Measurements from ENCODE around the gene ATP6V0C.

DNA sequence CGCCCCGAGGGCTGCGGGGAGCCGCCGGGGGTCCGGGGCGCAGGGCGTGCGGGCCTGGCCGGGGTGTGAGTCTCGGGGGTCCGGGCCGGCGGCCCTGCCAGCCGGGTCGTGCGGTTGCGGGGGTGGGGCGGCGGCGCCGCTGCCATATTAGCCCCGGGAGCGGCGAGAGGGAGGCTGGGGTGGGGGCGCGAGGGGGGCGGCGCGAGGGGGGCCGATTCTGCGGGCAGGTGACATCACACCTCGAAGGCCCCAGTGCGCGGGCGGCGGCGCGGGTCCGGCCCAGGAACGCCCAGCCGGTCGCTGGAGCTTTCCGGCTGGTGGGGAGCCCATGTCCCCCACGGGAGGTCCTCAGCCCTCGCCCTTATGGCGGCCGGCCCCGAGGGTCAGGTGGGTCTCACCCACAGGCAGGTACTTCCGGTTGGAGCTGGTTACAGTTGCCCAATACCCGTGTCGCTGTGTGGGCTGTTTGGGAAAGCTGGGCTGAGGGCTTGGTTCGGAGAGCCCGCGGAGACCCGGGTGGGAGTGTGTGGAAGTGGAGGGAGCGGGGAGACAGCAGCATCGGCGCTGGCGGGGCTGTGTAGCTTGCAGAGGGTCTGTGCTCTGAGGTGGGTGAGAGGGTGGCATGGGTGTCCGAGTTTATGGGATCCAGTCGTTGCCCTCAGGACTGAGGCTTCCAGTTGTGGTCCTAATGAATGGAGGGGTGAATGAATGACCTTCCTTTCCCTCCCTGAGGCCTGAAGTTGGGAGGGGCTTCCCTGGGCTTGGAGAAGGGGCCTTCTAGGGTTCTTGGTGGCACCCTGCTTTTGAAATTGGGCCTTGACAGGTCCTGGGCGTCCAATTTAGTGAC lies 804 bp downstream of the ATP6V0C start:
- no peak for TF ChIP-seq EZH2 (IDR thresholded peaks at IDR 0.05; ENCODE audit: low read length)
- TF ChIP-seq, protein P1, sequence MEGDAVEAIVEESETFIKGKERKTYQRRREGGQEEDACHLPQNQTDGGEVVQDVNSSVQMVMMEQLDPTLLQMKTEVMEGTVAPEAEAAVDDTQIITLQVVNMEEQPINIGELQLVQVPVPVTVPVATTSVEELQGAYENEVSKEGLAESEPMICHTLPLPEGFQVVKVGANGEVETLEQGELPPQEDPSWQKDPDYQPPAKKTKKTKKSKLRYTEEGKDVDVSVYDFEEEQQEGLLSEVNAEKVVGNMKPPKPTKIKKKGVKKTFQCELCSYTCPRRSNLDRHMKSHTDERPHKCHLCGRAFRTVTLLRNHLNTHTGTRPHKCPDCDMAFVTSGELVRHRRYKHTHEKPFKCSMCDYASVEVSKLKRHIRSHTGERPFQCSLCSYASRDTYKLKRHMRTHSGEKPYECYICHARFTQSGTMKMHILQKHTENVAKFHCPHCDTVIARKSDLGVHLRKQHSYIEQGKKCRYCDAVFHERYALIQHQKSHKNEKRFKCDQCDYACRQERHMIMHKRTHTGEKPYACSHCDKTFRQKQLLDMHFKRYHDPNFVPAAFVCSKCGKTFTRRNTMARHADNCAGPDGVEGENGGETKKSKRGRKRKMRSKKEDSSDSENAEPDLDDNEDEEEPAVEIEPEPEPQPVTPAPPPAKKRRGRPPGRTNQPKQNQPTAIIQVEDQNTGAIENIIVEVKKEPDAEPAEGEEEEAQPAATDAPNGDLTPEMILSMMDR (optimal IDR thresholded peaks at IDR 0.05 in 1 of 3, IDR thresholded peaks at IDR 0.05 in 1 of 3, conservative IDR thresholded peaks at IDR 0.05 in 1 of 3; ENCODE audit: extremely low read depth in 1 of 3, insufficient read depth in 2 of 3, low read length in 3 of 3): no peak

Measured in keratinocyte (primary cell).